ENCODE results near the gene SLC17A7. TPM values are rescaled to one million over a fixed set of nuclear protein-coding genes. Genes with fewer than 3 reads are reported as not detected.

SLC17A7 gene
- total and polyA plus RNA-seq, 2 of the 8 experiments (the other 6 are each of a cell fraction or from before 2014, with no cell fraction given), result 2.7 to 3.0 TPM

GRCh38 chr19:49473868-49474541 lies 32.7 kb upstream of the SLC17A7 start, which contains the start of gene FLT3LG (continued):
- TF ChIP-seq CBX8 (IDR thresholded peaks at IDR 0.05; ENCODE audit: borderline replicate concordance, low read depth, low read length), result no peak
- TF ChIP-seq CTCF (IDR thresholded peaks at IDR 0.05; ENCODE audit: control extremely low read depth in 1 of 3, insufficient read depth in 1 of 3, low read depth in 1 of 3, low read length in 3 of 3), result peak; percentile 86 to 92 (median 88)
- peak; percentile 28 for TF ChIP-seq KDM4A (IDR thresholded peaks at IDR 0.05; ENCODE audit: low read depth, low read length, severe bottlenecking)
- TF ChIP-seq EP300 (IDR thresholded peaks at IDR 0.05; ENCODE audit: borderline replicate concordance in 1 of 2, low read depth in 2 of 2, low read length in 2 of 2), result no peak
- no peak for TF ChIP-seq TAF7 (optimal IDR thresholded peaks at IDR 0.05; ENCODE audit: borderline replicate concordance, low read depth, low read length)
- TF ChIP-seq RAD21 (IDR thresholded peaks at IDR 0.05 in 1 of 2, conservative IDR thresholded peaks at IDR 0.05 in 1 of 2; ENCODE audit: low read depth in 2 of 2, low read length in 2 of 2), result peak; percentile 36 to 49; a peak in 3 of 4 replicates
- no peak for TF ChIP-seq ATF2 (IDR thresholded peaks at IDR 0.05; ENCODE audit: low read length)
- TF ChIP-seq KDM1A (IDR thresholded peaks at IDR 0.05; ENCODE audit: borderline replicate concordance, low read length), result no peak
- TF ChIP-seq RNF2 (IDR thresholded peaks at IDR 0.05; ENCODE audit: borderline replicate concordance, low read depth, low read length, missing control alignments, poor library complexity, severe bottlenecking), result no peak
- no peak for TF ChIP-seq SRF (IDR thresholded peaks at IDR 0.05; ENCODE audit: low read depth, low read length)
- TF ChIP-seq SIN3A (conservative IDR thresholded peaks at IDR 0.05 in 1 of 2, IDR thresholded peaks at IDR 0.05 in 1 of 2; ENCODE audit: low read depth in 1 of 2, low read length in 2 of 2), result peak; percentile 43 to 74; a peak in 2 of 4 replicates
- TF ChIP-seq TAF1 (IDR thresholded peaks at IDR 0.05; ENCODE audit: low read depth, low read length), result no peak
- no peak for TF ChIP-seq SIX5 (IDR thresholded peaks at IDR 0.05; ENCODE audit: low read depth, low read length)
- TF ChIP-seq CBX5 (IDR thresholded peaks at IDR 0.05; ENCODE audit: low read depth, low read length), result no peak
